Measurements from ENCODE around the gene TNIK.

DNA sequence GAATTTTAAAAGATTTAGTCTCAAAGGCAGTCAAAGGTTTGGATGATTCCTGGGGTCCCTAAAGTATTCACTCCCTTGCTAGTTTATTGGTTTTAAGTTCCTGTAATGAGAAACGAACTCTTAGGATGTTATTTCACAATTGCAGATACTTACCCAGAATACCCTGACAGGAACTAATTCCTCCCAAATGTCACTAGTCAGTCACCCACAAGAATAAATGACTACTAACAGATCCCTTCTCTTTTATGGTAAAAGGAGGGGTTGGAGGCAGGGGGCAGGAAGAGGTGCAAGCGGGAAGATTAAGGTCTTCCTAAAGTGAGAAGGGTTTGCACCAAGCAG lies 259.5 kb downstream of the TNIK start:
- TF ChIP-seq EZH2phosphoT487 (IDR thresholded peaks at IDR 0.05; ENCODE audit: borderline replicate concordance, low read length) = no peak
- TF ChIP-seq CTCF (conservative IDR thresholded peaks at IDR 0.05; ENCODE audit: low read depth, low read length) = no peak
